Measurements from ENCODE around the gene EPHB2. TPM values are rescaled to one million over a fixed set of nuclear protein-coding genes. Genes with fewer than 3 reads are reported as not detected.

The EPHB2 gene
- total RNA-seq, 1 donor from 2014 or later: 5.0 TPM

DNA sequence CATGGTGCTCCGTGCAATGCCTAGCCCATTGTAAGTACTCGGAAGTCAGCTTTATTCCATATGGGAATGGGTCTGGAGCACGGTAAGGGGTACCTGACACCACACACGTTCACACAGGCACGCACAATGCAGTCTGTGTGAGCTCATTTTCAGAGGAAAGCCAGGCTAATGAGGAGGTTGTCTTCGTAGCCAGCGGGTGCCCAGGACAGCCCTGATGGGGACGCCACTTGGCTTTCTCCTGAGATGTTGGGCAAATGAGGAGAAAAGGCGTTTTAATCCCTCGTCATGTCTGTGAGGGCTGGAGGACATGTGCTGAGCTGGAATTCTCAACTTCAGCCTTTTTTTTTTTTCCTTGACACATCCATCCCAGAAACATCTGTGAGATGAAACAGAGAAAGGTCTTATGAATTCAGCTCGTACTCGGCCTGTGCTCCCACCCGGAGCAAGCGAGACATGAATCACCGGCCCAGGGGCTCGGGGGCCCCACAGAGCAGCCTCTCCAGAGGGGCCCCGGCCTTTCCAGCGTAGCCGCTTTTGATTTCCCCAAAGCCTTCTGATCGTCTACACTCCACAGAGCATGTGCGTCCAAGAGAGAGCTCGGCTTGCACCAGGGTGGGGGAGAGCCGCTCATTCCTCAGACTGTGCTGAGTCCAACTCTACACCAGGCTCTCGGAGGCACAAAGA is 125.1 kb downstream of the EPHB2 start:
- intact Hi-C loops (cut with DNase I): no loop called here
- Histone ChIP-seq H3K36me3 (no peaks in the 10 kb centered on the region), H3K27ac (no peak overlapping the region), H3K27me3 (ENCODE audit: low read depth) (no peaks in the 10 kb centered on the region), H3K9me3 (no peaks in the 10 kb centered on the region), H3K4me1 (no peaks in the 10 kb centered on the region), H3K4me3 (no peak overlapping the region)
- ATAC-seq: no peak
- DNase-seq: no peak
- TF ChIP-seq CTCF (IDR thresholded peaks at IDR 0.05): no peak

- H3K36me3 ChIP-seq: no peaks in the 10 kb centered on the region
- H3K27ac ChIP-seq: no peak overlapping the region
- intact Hi-C loops (cut with DNase I): no loop called here
- no peaks in the 10 kb centered on the region for H3K9me3 ChIP-seq
- no peak for DNase-seq
- no peak overlapping the region for H3K4me3 ChIP-seq
- no peaks in the 10 kb centered on the region for H3K27me3 ChIP-seq (ENCODE audit: low read depth)
- ATAC-seq: no peak
- no peaks in the 10 kb centered on the region for H3K4me1 ChIP-seq
- no peak for TF ChIP-seq CTCF (IDR thresholded peaks at IDR 0.05)
Observed at GRCh38 chr1:22836850-22837249, 126.2 kb downstream of the EPHB2 start.

GRCh38 chr1:22837332-22837731 is 126.7 kb downstream of the EPHB2 start:
- intact Hi-C loops (cut with DNase I): no loop called here
- TF ChIP-seq CTCF (IDR thresholded peaks at IDR 0.05): no peak
- Histone ChIP-seq H3K27ac (no peak overlapping the region), H3K36me3 (no peaks in the 10 kb centered on the region), H3K4me3 (no peak overlapping the region), H3K4me1 (no peaks in the 10 kb centered on the region), H3K27me3 (ENCODE audit: low read depth) (no peaks in the 10 kb centered on the region), H3K9me3 (no peaks in the 10 kb centered on the region)
- ATAC-seq (no peak), DNase-seq (no peak)

- H3K4me1 ChIP-seq: no peaks in the 10 kb centered on the region
- H3K27ac ChIP-seq: no peak overlapping the region
- TF ChIP-seq CTCF (IDR thresholded peaks at IDR 0.05): no peak
- H3K36me3 ChIP-seq: no peaks in the 10 kb centered on the region
- intact Hi-C loops (cut with DNase I): no loop called here
- no peak overlapping the region for H3K4me3 ChIP-seq
- no peak for ATAC-seq
- no peaks in the 10 kb centered on the region for H3K9me3 ChIP-seq
- no peak for DNase-seq
- H3K27me3 ChIP-seq (ENCODE audit: low read depth): no peaks in the 10 kb centered on the region
Observed at GRCh38 chr1:22838965-22839364, 128.3 kb downstream of the EPHB2 start.

GRCh38 chr1:22839806-22840205 is 129.2 kb downstream of the EPHB2 start:
- TF ChIP-seq CTCF (IDR thresholded peaks at IDR 0.05): no peak
- H3K27ac ChIP-seq: no peak overlapping the region
- peaks cover 7% of the 10 kb centered on the region for H3K27me3 ChIP-seq (ENCODE audit: low read depth)
- H3K4me1 ChIP-seq: no peaks in the 10 kb centered on the region
- H3K36me3 ChIP-seq: no peaks in the 10 kb centered on the region
- DNase-seq: no peak
- intact Hi-C loops (cut with DNase I): no loop called here
- H3K4me3 ChIP-seq: no peak overlapping the region
- H3K9me3 ChIP-seq: no peaks in the 10 kb centered on the region
- no peak for ATAC-seq
